RWPE1 (cell line): ENCODE data around the gene SLC16A2.
"Not testable (repeated sequence)": the region's sequence is repeated elsewhere in the genome, so short reads cannot be mapped to it uniquely, and the experiment has no call there.

Experiments used
- CTCF ChIA-PET: fragments of 350-600 bp; sonication (Branson Sonifier 250); formaldehyde crosslinking; extraction: SDS; loops from one replicate; lab custom pipeline; 2021; lab: Yijun Ruan, JAX
- POLR2A ChIA-PET: fragments of 400-600 bp; formaldehyde crosslinking; extraction: SDS; loops from one replicate; lab custom pipeline; 2020; ENCODE audit warnings: antibody characterized with exemption; ENCODE audit not compliant: low non-redundant PET; lab: Yijun Ruan, JAX
- DNase-seq: peaks from one replicate; pipeline ENCODE4 v3.0.0; 2012; ENCODE audit warnings: low spot score
- H3K27ac ChIP-seq: fragments of 450-650 bp; 2 replicates; pipeline ENCODE4 v1.5.1; 2017
- CTCF ChIP-seq: fragments of 450-650 bp; conservative IDR thresholded peaks from 2 replicates; pipeline ENCODE4 v1.5.1; 2017; ENCODE audit warnings: low read depth, mild to moderate bottlenecking

SLC16A2 gene

GRCh38 chrX:74507191-74507590 lies 85.9 kb downstream of the SLC16A2 start:
- no peak overlapping the region for H3K27ac ChIP-seq
- POLR2A ChIA-PET = no interaction called here
- TF ChIP-seq CTCF = no peak
- no peak for DNase-seq
- CTCF ChIA-PET = no interaction called here

GRCh38 chrX:74509989-74510388 lies 88.7 kb downstream of the SLC16A2 start:
- POLR2A ChIA-PET = no interaction called here
- TF ChIP-seq CTCF = no peak
- no peak overlapping the region for H3K27ac ChIP-seq
- no peak for DNase-seq
- CTCF ChIA-PET = no interaction called here

GRCh38 chrX:74510401-74510800 lies 89.1 kb downstream of the SLC16A2 start:
- ChIA-PET POLR2A (no interaction called here), CTCF (no interaction called here)
- DNase-seq = no peak
- no peak for TF ChIP-seq CTCF
- H3K27ac ChIP-seq = no peak overlapping the region

GRCh38 chrX:74511704-74512103 lies 90.4 kb downstream of the SLC16A2 start:
- no peak for TF ChIP-seq CTCF
- no peak for DNase-seq
- ChIA-PET POLR2A (no interaction called here), CTCF (no interaction called here)
- no peak overlapping the region for H3K27ac ChIP-seq

GRCh38 chrX:74514384-74514783 lies 93.1 kb downstream of the SLC16A2 start:
- CTCF ChIA-PET = no interaction called here
- POLR2A ChIA-PET = interaction anchor here (0.6 kb wide), 1 partner anchor 40 kb away, joined by 3 read pairs; no protein-coding TSS in a partner anchor
- no peak overlapping the region for H3K27ac ChIP-seq
- TF ChIP-seq CTCF = no peak
- DNase-seq = no peak

GRCh38 chrX:74515356-74515755 lies 94.1 kb downstream of the SLC16A2 start:
- CTCF ChIA-PET = no interaction called here
- POLR2A ChIA-PET = no interaction called here
- H3K27ac ChIP-seq = no peak overlapping the region
- TF ChIP-seq CTCF = no peak
- DNase-seq = no peak

GRCh38 chrX:74516013-74516412 lies 94.7 kb downstream of the SLC16A2 start:
- DNase-seq, H3K27ac ChIP-seq, POLR2A ChIA-PET, CTCF ChIA-PET: not testable (repeated sequence)
